NCI-H2029 treated with DMSO at 0.1 percent for 48 hours (cell line): ENCODE measurements around the gene GORASP1.

Source experiments
- DNase-seq: peaks from one replicate; lab custom pipeline; 2025; lab: John Stamatoyannopoulos, UW

Gene GORASP1

GRCh38 chr3:39141171-39141995 lies 34.0 kb upstream of the GORASP1 start:
- DNase-seq, result peak; percentile 71

- DNase-seq, result no peak
These were observed 33.0 kb upstream of the GORASP1 start for GRCh38 chr3:39140341-39140971.

- peak; percentile 57 for DNase-seq
These were observed 32.0 kb upstream of the GORASP1 start for GRCh38 chr3:39139442-39139841.

- DNase-seq, result peak; percentile 57
These were observed 31.5 kb upstream of the GORASP1 start for GRCh38 chr3:39138804-39139415.

GRCh38 chr3:39137991-39138803 lies 30.8 kb upstream of the GORASP1 start:
- no peak for DNase-seq

- DNase-seq, result no peak
These were observed 30.1 kb upstream of the GORASP1 start for GRCh38 chr3:39137435-39137936.

- no peak for DNase-seq
These were observed 29.4 kb upstream of the GORASP1 start for GRCh38 chr3:39136533-39137434.

GRCh38 chr3:39135170-39135805 lies 27.9 kb upstream of the GORASP1 start:
- DNase-seq, result no peak

- no peak for DNase-seq
These were observed 26.9 kb upstream of the GORASP1 start for GRCh38 chr3:39134305-39134704.

GRCh38 chr3:39133822-39134221 lies 26.4 kb upstream of the GORASP1 start:
- DNase-seq, result no peak

GRCh38 chr3:39133093-39133490 lies 25.7 kb upstream of the GORASP1 start:
- DNase-seq, result no peak

GRCh38 chr3:39132096-39133092 lies 25.0 kb upstream of the GORASP1 start:
- DNase-seq, result no peak

- no peak for DNase-seq
These were observed 23.4 kb upstream of the GORASP1 start for GRCh38 chr3:39130693-39131265.

GRCh38 chr3:39130026-39130425 lies 22.6 kb upstream of the GORASP1 start:
- no peak for DNase-seq

- no peak for DNase-seq
These were observed 21.5 kb upstream of the GORASP1 start for GRCh38 chr3:39128951-39129350.

GRCh38 chr3:39127908-39128304 lies 20.5 kb upstream of the GORASP1 start:
- no peak for DNase-seq

GRCh38 chr3:39127269-39127907 lies 20.0 kb upstream of the GORASP1 start:
- no peak for DNase-seq

GRCh38 chr3:39126532-39127071 lies 19.2 kb upstream of the GORASP1 start:
- DNase-seq, result peak; percentile 69
